GM12864 (cell line): ENCODE measurements around the gene AKT3.

Experiments
- DNase-seq: peaks from one replicate; pipeline ENCODE4 v3.0.0-alpha.2; 2011; ENCODE audit warnings: low read depth
- H3K4me3 ChIP-seq: 2 replicates; pipeline ENCODE4 v1.5.1; 2011; ENCODE audit warnings: mild to moderate bottlenecking, low read depth, low read length, control low read depth
- CTCF ChIP-seq: IDR thresholded peaks from 2 replicates; pipeline ENCODE4 v1.5.1; 2011; ENCODE audit warnings: low read depth, mild to moderate bottlenecking, moderate library complexity, low read length, control low read depth, inconsistent platforms; ENCODE audit errors: missing control alignments

AKT3 gene

GRCh38 chr1:243539636-243540035 lies 310.4 kb downstream of the AKT3 start:
- no peak for DNase-seq
- TF ChIP-seq CTCF, result no peak
- H3K4me3 ChIP-seq, result no peak overlapping the region

GRCh38 chr1:243535014-243535413 lies 315.0 kb downstream of the AKT3 start:
- no peak for DNase-seq
- no peak overlapping the region for H3K4me3 ChIP-seq
- no peak for TF ChIP-seq CTCF

GRCh38 chr1:243529512-243529911 lies 320.5 kb downstream of the AKT3 start:
- no peak overlapping the region for H3K4me3 ChIP-seq
- DNase-seq, result no peak
- TF ChIP-seq CTCF, result no peak

GRCh38 chr1:243528459-243529121 lies 321.5 kb downstream of the AKT3 start:
- H3K4me3 ChIP-seq, result no peak overlapping the region
- no peak for TF ChIP-seq CTCF
- DNase-seq, result no peak

- no peak overlapping the region for H3K4me3 ChIP-seq
- TF ChIP-seq CTCF, result no peak
- no peak for DNase-seq
Measured at GRCh38 chr1:243526180-243526579, 323.9 kb downstream of the AKT3 start.

GRCh38 chr1:243525085-243525487 lies 325.0 kb downstream of the AKT3 start:
- DNase-seq, result no peak
- H3K4me3 ChIP-seq, result no peak overlapping the region
- TF ChIP-seq CTCF, result no peak

GRCh38 chr1:243523766-243524165 lies 326.3 kb downstream of the AKT3 start:
- TF ChIP-seq CTCF, result no peak
- no peak for DNase-seq
- H3K4me3 ChIP-seq, result no peak overlapping the region
